Measurements from ENCODE around the gene CFAP300.

Gene CFAP300

DNA sequence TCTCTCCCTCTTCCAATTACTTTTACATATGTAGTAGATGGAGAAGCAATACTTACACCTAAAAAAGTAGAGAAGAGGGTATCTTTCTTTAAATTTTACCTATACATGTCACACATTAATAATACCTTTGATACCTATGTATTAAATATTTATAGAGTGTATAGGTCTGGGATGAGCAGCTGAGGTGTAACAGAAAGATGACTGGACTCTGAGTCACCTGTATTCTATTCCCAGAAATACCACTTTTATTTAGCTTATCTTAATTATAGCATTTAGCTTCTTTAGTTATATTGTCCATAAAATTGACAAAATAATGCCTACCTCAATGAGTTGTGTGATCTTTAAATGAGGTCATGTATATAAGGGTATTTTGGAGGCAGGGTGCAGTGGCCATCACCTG, 32.4 kb downstream of the CFAP300 start:
- no peak for DNase-seq

DNA sequence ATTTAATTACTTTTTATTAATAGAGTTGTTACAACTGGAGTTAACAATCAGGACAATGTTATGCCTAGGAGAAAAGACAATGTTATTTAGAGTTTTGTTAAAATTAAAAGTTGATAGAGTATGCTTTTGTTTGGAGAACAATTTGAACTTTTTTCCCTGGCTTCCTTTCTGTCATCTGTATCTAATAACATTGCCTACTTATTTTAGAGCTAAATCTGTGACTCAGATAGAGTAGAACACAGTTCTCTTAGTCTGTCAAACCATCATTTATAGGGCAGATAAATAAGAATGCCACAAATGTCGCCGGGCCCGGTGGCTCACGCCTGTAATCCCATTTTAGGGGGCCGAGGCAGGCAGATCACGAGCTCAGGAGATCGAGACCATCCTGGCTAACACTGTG, 34.1 kb downstream of the CFAP300 start:
- DNase-seq: no peak

- DNase-seq: no peak
Measured at GRCh38 chr11:102085864-102086551, 38.8 kb downstream of the CFAP300 start.

DNA sequence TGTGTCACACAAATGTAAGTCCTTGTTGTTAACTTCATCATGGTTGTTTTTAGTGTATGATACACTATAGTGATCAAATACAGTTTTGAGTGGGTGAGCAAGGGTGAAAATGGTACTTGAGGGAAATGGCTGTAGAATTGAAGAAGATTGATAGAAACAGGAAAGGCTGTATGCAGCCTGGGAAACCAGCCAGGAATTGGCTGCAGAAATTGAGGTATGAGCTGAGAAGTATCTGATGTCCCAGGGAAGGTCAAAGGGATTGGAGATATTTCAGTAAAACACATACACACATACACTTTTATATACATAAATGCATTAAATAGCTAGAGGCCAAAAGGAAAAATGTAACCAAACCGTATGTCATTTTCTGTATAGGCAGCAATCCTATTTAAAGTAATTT, 49.9 kb downstream of the CFAP300 start:
- no peak for DNase-seq

- no peak for DNase-seq
Measured at GRCh38 chr11:102099755-102100154, 52.5 kb downstream of the CFAP300 start.

GRCh38 chr11:102108734-102109440, 61.6 kb downstream of the CFAP300 start:
- no peak for DNase-seq

GRCh38 chr11:102109896-102110760, 62.9 kb downstream of the CFAP300 start, which contains the start of gene YAP1:
Gene YAP1 (plus strand): TSS chr11:102110447. CDS start chr11:102110849, 402 bp downstream.
- no peak for DNase-seq

GRCh38 chr11:102110761-102111010, 63.4 kb downstream of the CFAP300 start:
- no peak for DNase-seq

GRCh38 chr11:102111011-102111786, 64.0 kb downstream of the CFAP300 start:
- no peak for DNase-seq

- no peak for DNase-seq
Measured at GRCh38 chr11:102111787-102112508, 64.7 kb downstream of the CFAP300 start.

DNA sequence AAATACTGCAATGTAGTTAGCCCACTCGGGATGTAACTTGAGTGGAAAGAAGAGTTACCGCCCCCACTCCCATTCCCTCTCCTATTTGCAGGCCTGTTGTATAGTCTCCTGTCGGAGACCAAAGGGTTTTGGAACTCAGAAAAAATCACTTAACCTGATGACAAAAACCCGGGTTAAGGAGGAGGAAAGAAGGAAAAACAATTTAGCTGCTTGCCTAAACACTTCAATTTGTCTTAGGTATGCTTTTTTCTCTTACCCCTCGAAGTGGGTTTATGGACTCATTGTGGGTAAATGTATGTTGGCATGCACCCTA, 65.2 kb downstream of the CFAP300 start:
- no peak for DNase-seq

DNA sequence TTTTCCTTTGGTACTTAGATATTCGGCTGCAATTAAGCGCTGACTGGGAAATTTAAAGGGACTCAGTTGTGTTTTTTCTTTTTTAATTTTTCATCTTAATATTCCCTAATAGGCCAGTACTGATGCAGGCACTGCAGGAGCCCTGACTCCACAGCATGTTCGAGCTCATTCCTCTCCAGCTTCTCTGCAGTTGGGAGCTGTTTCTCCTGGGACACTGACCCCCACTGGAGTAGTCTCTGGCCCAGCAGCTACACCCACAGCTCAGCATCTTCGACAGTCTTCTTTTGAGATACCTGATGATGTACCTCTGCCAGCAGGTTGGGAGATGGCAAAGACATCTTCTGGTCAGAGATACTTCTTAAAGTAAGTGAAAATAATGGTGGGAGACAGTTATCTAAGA, 66.8 kb downstream of the CFAP300 start:
- no peak for DNase-seq

GRCh38 chr11:102115557-102115956, 68.3 kb downstream of the CFAP300 start:
- DNase-seq: no peak

DNA sequence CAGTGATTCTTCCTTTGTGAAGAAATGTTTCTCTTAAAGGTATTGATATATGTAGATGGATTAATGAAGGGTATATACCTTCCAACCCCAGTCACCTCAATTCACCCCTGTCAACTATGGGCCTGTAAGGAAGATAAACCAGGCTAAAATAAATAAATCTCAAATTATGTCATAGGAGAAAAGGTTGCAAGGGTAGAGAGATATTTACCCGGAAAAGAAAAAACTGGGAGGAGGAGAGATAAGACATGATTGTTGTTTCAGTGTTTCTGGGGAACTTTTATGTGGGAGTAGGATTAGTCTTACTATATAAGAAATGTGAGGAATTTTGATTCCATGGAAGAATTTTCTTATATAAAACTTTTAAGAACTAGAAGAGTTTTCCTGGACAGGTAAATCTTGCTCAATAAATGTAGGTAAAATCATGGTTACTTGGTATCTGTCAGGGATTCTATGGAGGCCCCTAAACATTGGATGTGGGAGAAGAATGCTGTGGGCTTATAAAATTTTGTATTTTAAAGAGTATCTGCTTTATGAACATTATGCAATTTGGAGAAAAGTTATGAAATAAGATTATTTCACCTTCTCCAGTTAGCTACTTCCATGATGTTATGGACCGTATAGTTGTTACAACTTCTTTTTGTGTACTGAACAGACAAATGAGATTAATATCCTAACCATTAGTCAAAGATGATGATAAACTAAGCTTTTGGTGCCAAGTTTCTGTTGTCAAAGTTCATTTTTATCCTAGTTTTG, 69.4 kb downstream of the CFAP300 start:
- DNase-seq: no peak

- DNase-seq: no peak
Measured at GRCh38 chr11:102117472-102118113, 70.4 kb downstream of the CFAP300 start.

GRCh38 chr11:102118937-102119336, 71.7 kb downstream of the CFAP300 start:
- no peak for DNase-seq

DNA sequence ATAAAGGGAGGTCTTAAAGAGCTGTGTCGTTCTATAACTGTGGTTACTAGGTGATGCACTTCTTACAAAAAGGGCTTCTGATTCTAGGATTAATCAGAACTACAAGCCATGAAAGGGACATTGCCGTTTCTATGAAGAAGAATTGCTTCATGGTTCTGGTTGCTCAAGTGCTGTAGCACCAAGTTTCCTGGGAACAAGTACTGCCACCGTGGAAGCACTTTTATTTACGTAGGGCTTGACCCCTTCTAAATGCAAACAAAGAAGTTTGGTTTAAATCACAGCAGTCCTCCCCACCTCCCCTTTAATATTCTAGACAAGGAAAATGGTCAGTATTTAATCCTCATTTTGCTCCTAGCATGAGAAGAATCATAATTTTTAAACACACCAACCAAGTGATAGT, 72.8 kb downstream of the CFAP300 start:
- no peak for DNase-seq

DNA sequence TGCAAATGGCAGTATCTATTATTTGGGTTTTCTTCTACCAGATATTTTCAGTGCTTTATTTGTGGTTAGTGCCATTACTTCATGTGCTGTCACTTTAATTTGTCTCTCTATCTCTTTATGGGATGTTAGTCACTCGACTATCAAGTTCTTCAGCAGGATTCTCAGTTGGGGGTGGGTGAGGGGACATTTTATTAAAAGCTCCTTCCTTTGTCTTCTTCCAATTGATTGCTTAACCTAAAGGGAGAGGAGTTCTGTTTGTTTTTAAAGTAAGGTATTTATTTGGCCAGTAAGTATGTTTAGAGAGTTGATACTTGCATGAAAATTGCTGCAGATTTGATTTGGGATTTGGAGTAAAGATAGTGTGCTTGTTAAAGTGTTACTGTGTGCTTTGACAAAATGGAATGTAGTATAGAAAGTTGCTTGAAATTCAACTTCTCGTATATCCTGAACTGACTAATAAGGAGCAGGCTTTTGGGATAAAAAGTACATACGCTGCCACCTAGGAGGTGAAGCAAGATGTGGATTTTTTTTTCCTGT, 73.3 kb downstream of the CFAP300 start:
- DNase-seq: no peak

GRCh38 chr11:102121329-102121728, 74.1 kb downstream of the CFAP300 start:
- DNase-seq: no peak
